ACC112 (cell line): Measurements from ENCODE around the gene STARD10.

Experiments
- H2AFZ ChIP-seq: fragments of 200-600 bp; sonication (generic); one replicate; pipeline ENCODE4 v1.6.0; 2017; ENCODE audit warnings: antibody characterized with exemption, low read length; ENCODE audit not compliant: unreplicated experiment
- H3K27ac ChIP-seq: fragments of 200-600 bp; sonication (generic); 2 replicates; pipeline ENCODE4 v1.5.1; 2014; ENCODE audit warnings: low read depth, mild to moderate bottlenecking, antibody characterized with exemption, low read length, moderate library complexity
- H3K27me3 ChIP-seq: fragments of 200-600 bp; sonication (generic); 2 replicates; pipeline ENCODE4 v1.6.1; 2014; ENCODE audit warnings: mild to moderate bottlenecking, antibody characterized with exemption, low read length, moderate library complexity, mixed read lengths; ENCODE audit not compliant: insufficient read depth
- H3K36me3 ChIP-seq: fragments of 200-600 bp; sonication (generic); 2 replicates; pipeline ENCODE4 v1.6.1; 2016; ENCODE audit warnings: mild to moderate bottlenecking, antibody characterized with exemption, low read length, moderate library complexity, mixed read lengths; ENCODE audit not compliant: insufficient read depth
- H3K4me1 ChIP-seq: fragments of 200-600 bp; sonication (generic); one replicate; pipeline ENCODE4 v1.6.1; 2016; ENCODE audit warnings: low read length, mixed read lengths; ENCODE audit not compliant: insufficient read depth, unreplicated experiment, control insufficient read depth
- H3K4me3 ChIP-seq: fragments of 200-600 bp; sonication (generic); 2 replicates; pipeline ENCODE4 v1.5.1; 2014; ENCODE audit warnings: mild to moderate bottlenecking, low read depth, low read length
- H3K79me2 ChIP-seq: fragments of 200-600 bp; sonication (generic); one replicate; pipeline ENCODE4 v1.6.0; 2016; ENCODE audit warnings: low read length; ENCODE audit not compliant: control insufficient read depth, unreplicated experiment, insufficient read depth

STARD10 gene

DNA sequence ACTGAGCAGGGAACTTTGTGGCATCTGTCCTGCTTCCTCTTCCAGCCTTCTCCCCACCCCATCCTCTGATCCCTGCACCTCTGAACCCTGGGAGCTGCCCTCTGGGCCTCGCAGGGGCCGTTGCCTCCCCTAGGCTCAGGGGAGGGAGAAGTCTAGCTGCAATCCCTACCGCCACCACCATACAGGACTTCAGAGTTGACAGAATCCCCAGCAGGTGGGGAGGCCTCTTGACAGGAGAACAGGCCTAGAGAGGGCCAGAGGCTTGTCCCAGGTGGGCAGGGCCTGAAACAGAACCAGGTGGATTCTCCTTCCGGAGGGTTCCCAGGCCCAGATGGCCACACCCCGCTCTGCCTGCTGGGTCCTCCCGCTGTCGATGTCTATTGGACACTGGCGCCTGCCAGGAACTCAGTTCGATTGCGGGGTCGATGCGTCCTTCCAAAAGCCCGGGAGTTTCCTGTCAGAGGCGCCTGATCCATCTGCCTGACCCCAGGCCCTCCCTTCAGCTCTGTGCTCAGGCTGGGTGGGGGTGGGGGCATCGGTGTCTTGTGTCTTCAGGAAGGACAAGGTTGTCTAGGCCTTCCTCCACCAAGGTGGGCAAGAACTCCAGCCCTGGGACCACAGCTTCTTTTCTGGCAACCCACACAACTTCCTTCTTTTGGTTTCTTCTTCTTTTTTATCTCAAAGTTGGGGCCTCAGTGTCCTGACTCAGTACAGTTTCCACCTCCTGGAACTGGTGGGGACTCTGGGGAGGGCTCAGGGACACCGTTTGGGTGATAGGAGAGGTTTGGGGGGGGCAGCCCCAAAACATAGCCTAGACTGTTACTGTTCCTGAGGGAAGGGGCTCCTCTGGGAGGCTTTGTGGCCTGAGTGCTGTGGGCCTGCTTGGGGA, 6.4 kb downstream of the STARD10 start:
- Histone ChIP-seq H3K4me1 (peaks cover 12% of the 10 kb centered on the region), H3K27me3 (no peaks in the 10 kb centered on the region), H3K27ac (no peak overlapping the region), H2AFZ (no peak overlapping the region), H3K4me3 (no peak overlapping the region), H3K36me3 (no peaks in the 10 kb centered on the region), H3K79me2 (no peaks in the 10 kb centered on the region)

DNA sequence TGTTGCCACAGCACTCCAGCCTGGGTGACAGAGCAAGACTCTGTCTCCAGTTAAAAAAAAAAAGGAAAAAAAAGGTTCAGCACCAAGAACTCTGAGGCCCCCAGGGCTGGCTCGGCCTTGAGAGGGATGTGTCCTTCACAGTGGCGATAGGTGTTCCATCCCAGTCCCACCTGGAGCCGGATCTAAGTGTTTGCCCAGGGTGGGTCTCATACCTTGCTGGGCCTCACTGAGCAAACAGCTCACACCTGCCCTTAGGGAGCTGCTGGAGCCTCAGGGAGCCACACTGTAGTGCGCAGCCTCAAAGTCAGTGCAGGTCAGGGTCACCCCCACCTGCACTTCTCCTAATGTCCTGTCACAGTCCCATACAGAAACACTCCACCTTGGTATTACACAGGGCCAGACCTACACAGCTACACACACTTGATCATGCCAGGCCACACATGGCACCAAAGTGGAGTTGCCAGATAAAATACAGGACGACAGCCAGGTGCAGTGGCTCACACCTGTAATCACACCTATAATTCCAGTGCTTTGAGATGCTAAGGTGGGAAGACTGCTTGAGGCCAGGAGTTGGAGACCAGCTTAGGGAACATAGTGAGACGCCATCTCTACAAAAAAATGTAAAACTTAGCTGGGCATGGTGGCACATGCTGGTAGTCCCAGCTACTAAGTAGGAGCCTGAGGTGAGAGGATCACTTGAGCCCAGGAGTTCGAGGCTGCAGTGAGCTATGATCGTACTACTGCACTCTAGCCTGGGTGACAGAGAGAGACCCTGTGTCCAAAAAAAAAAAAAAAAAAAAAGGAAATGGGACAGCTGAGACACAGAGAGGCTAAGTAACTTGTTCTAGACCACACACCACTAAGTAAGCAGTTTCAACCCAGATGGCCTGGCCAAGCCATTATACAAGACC, 7.3 kb downstream of the STARD10 start:
- peaks cover 12% of the 10 kb centered on the region for H3K4me1 ChIP-seq
- no peak overlapping the region for H3K27ac ChIP-seq
- no peak overlapping the region for H2AFZ ChIP-seq

DNA sequence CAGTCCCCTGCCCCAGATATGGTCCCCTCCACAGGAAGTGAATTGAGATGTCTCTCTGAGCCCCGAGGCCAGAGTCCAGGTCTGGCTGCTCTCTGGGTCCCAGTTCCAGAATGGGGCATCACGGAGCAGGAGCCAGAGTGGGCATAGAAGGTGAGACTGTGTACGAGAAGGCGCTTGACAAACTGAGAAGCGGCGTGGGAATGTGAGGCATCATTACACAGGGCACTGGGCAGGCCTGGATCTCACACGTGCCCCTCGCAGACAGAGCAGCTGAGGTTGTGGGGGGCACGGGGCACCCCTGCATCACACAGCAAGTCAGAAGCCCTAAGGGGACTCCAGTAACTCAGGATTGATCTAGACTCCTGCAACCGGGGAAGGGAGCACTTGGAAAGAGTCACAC, 9.2 kb downstream of the STARD10 start:
- H3K27me3 ChIP-seq: peaks cover 13% of the 10 kb centered on the region; the same call in 1 of the 2 replicates

More for the DNA sequence above, 7.3 kb downstream of the STARD10 start:
- no peaks in the 10 kb centered on the region for H3K79me2 ChIP-seq
- no peaks in the 10 kb centered on the region for H3K27me3 ChIP-seq
- no peaks in the 10 kb centered on the region for H3K36me3 ChIP-seq
- H3K4me3 ChIP-seq: no peak overlapping the region

GRCh38 chr11:72783144-72783905, 10.5 kb downstream of the STARD10 start:
- H3K36me3 ChIP-seq: no peaks in the 10 kb centered on the region
- H3K4me3 ChIP-seq: no peak overlapping the region
- no peaks in the 10 kb centered on the region for H3K79me2 ChIP-seq
- no peak overlapping the region for H3K27ac ChIP-seq
- H3K27me3 ChIP-seq: peaks cover 13% of the 10 kb centered on the region; the same call in 1 of the 2 replicates
- no peak overlapping the region for H2AFZ ChIP-seq
- no peaks in the 10 kb centered on the region for H3K4me1 ChIP-seq

More for the DNA sequence above, 9.2 kb downstream of the STARD10 start:
- Histone ChIP-seq H3K79me2 (no peaks in the 10 kb centered on the region), H3K36me3 (no peaks in the 10 kb centered on the region), H3K4me3 (no peak overlapping the region), H3K4me1 (peaks cover 6% of the 10 kb centered on the region), H2AFZ (no peak overlapping the region), H3K27ac (no peak overlapping the region)

GRCh38 chr11:72782081-72782920, 11.5 kb downstream of the STARD10 start:
- H2AFZ ChIP-seq: no peak overlapping the region

DNA sequence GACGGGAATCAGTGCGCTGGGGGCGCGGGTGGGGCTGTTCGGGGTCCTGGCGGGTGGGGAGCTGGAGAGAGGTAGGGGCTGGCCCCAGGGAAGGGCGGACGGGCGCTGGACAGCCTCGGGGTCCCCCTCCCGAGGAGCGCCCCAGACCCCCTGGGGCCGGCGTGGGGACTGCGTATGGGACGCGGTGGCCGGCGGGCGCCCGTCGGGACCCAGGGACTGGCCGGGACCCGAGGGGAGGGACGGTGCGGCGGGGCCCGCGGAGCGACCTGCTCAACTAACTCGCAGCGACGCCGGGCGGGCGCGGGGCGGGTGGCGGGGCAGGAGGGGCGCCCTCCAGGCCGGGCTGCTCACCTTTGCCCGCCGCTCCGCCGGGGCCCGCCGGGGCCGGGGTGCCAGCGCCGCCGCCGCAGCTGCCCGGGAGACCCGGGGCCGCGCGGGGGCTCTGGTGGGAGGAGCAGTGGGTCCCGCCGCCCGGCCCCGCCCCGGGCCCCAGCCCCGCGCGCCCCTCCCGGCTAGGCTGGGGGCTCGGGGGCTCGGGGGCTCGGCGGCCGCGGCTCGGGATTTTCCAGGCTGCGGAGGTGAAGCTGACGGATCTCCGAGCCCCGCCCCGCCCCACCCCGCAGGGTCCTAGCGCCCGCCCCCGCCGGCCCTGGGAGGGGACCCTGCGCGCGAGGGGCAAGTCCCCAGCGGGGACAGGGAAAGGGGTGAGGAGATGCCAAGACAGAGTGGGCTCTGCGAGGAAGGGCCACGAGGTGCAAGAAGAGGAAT, 12.3 kb downstream of the STARD10 start:
- Histone ChIP-seq H3K79me2 (no peaks in the 10 kb centered on the region), H3K27me3 (peaks cover 13% of the 10 kb centered on the region; the same call in 1 of the 2 replicates), H2AFZ (peak overlapping the region; percentile 38), H3K27ac (no peak overlapping the region), H3K36me3 (no peaks in the 10 kb centered on the region), H3K4me1 (no peaks in the 10 kb centered on the region), H3K4me3 (peak overlapping the region; percentile 74)

More at GRCh38 chr11:72782081-72782920, 11.5 kb downstream of the STARD10 start:
- Histone ChIP-seq H3K27ac (no peak overlapping the region), H3K27me3 (peaks cover 13% of the 10 kb centered on the region; the same call in 1 of the 2 replicates), H3K79me2 (no peaks in the 10 kb centered on the region), H3K4me1 (no peaks in the 10 kb centered on the region), H3K4me3 (peak overlapping the region; percentile 56; the same call in 1 of the 2 replicates), H3K36me3 (no peaks in the 10 kb centered on the region)

- Histone ChIP-seq H2AFZ (no peak overlapping the region), H3K4me1 (no peaks in the 10 kb centered on the region), H3K4me3 (peak overlapping the region; percentile 74), H3K27me3 (peaks cover 13% of the 10 kb centered on the region; the same call in 1 of the 2 replicates), H3K36me3 (no peaks in the 10 kb centered on the region), H3K27ac (no peak overlapping the region), H3K79me2 (no peaks in the 10 kb centered on the region)
Measured at GRCh38 chr11:72781063-72781312, 12.9 kb downstream of the STARD10 start.

DNA sequence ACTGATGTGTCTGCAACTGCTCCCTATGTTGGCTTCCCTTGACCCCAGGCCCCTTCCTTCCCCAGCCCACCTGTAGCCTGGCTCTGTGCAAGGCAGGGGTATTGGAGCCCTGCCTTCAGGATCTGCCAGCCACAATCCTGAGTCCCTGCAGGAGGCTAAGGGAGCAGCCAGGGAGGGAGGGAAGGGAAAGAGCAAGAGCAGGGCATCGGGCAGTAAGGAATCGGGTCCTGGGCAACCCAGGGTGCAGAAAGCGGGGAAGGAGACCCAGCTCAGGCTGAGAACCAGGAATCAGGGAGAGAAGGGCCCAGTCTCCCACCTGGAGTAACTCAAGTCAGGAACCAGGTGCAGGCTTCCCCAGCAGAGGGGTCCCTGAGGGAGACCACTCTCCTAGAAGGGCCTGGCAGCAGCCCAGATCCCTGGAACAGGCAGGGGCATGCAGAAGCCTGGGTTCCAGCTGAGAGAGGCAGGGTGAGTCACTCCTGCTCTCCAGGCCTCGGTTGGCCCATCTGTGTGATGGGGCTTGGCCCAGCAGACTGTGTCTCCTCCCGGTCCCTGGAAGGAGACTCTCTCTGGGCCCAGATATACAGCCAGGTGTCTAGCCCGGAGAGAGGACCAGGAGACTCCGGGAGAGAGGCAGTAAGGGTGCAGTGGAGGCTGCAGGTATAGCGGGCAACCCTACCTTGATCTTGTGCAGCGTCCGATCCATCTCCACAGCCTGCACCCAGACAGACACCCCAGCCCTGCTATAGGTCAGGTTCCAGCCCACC, 13.4 kb downstream of the STARD10 start:
- H3K4me3 ChIP-seq: peak overlapping the region; percentile 74; the same call in 1 of the 2 replicates
- H3K4me1 ChIP-seq: no peaks in the 10 kb centered on the region
- no peak overlapping the region for H3K27ac ChIP-seq
- peaks cover 13% of the 10 kb centered on the region; the same call in 1 of the 2 replicates for H3K27me3 ChIP-seq
- no peaks in the 10 kb centered on the region for H3K79me2 ChIP-seq
- H3K36me3 ChIP-seq: no peaks in the 10 kb centered on the region
- no peak overlapping the region for H2AFZ ChIP-seq
